NT2/D1 (cell line): ENCODE measurements around the gene UCKL1.

Experiments
- DNase-seq: peaks from one replicate; pipeline ENCODE4 v3.0.0-alpha.2; 2011; ENCODE audit warnings: low read depth, low spot score
- H3K27me3 ChIP-seq: 2 replicates; pipeline ENCODE4 v1.6.0; 2011; ENCODE audit warnings: mild to moderate bottlenecking; ENCODE audit not compliant: insufficient read length, insufficient read depth
- H3K36me3 ChIP-seq: 2 replicates; pipeline ENCODE4 v1.6.1; 2011; ENCODE audit warnings: mild to moderate bottlenecking, low read length, mixed read lengths; ENCODE audit not compliant: insufficient read depth, insufficient read length
- H3K4me1 ChIP-seq: 2 replicates; pipeline ENCODE4 v1.5.1; 2011; ENCODE audit not compliant: insufficient read depth, insufficient read length
- H3K4me3 ChIP-seq: 2 replicates; pipeline ENCODE4 v1.5.1; 2011; ENCODE audit warnings: low read depth; ENCODE audit not compliant: insufficient read length
- H3K9ac ChIP-seq: 2 replicates; pipeline ENCODE4 v1.6.0; 2011; ENCODE audit warnings: low read depth; ENCODE audit not compliant: insufficient read length
- H3K9me3 ChIP-seq: 2 replicates; pipeline ENCODE4 v1.5.1; 2011; ENCODE audit warnings: mild to moderate bottlenecking, low read length; ENCODE audit not compliant: insufficient read depth
- SUZ12 ChIP-seq: IDR thresholded peaks from 2 replicates; pipeline ENCODE4 v1.6.1; 2011; ENCODE audit not compliant: insufficient read length, insufficient read depth; ENCODE audit errors: extremely low read depth
- YY1 ChIP-seq: IDR thresholded peaks from 2 replicates; pipeline ENCODE4 v1.6.1; 2011; ENCODE audit not compliant: insufficient read length, insufficient read depth
- ZNF274 ChIP-seq: IDR thresholded peaks from 2 replicates; pipeline ENCODE4 v1.6.1; 2011; ENCODE audit warnings: mild to moderate bottlenecking, low read depth, low read length

Gene UCKL1

DNA sequence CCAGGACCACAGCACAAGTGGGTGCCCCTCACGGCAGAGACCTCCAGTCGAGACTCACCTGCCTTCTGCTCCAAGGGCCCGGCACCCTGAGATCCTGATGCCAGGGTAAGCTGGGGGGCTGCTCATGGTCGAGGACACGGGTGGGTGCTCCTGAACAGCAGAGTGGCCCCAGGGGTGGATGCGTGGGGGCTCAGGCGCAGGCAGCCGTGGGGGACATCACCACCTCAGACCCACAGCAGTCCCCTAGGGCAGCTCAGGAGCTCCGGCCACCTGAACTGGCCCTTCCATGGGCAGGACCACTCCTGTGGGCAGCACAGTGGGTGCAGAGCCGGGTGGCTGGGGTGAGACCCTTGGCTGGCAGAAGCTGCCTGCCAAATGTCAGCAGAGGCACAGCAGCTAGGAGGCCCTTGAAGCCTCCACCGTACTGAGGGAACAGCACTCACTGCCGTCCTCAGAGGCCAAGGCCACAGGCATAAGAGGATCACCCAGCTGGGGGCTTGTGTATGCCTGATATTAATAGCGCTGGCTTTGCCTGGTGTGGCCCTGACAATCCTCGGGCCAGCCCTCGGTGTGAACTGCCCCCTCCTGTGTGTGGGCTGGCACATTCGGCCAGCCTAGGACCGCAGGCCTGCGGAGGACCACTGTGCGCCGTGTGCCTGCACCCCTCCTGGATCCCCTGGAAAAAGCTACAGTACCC is 5.4 kb downstream of the UCKL1 start:
- no peak for TF ChIP-seq ZNF274
- no peak for TF ChIP-seq SUZ12
- no peak for TF ChIP-seq YY1
- peaks cover 52% of the 10 kb centered on the region for H3K4me1 ChIP-seq
- H3K27me3 ChIP-seq, result no peaks in the 10 kb centered on the region
- no peaks in the 10 kb centered on the region for H3K9me3 ChIP-seq
- peak overlapping the region; percentile 32 for H3K9ac ChIP-seq
- H3K36me3 ChIP-seq, result peaks cover 54% of the 10 kb centered on the region
- no peak for DNase-seq
- H3K4me3 ChIP-seq, result no peak overlapping the region

DNA sequence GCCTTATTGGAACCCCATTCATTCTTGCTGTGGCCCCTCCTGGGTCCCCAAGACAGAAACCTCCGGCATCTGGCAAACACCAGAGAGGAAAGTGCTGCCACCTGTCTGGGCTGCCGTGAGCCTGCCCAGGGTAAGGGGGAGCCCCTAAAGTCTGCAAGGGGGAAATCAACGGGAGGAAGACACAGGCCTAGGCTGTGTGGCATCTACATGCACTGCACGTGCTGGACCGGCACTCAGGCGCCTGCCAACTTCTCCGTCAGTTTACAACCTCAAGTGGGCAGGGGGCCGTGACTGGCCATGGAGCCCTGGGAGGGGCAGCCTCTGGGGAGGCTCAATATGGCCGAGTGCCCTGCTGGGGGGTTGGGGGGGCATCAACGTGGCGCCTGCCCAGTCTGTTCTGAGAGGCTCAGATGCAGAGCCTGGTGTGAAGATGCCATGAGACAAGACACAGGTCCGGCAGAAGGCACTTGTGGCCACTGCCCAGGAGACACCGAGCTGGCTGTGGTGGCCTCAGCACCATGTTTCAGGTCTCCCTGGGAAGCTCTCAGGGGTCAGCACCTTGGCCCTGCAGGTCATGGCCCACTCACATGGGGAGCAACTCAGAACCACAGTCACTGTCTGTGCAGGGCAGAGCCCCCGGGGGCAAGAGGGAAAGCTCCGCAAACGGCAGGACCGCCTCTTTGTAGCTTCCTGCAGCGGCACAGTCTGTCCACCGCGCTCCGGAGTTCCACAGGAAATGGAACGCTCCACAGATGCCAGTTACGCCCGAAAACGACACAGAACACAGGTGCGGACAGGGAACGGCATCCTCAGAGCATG is 8.4 kb downstream of the UCKL1 start:
- Histone ChIP-seq H3K9ac (no peak overlapping the region), H3K4me1 (peaks cover 47% of the 10 kb centered on the region)

DNA sequence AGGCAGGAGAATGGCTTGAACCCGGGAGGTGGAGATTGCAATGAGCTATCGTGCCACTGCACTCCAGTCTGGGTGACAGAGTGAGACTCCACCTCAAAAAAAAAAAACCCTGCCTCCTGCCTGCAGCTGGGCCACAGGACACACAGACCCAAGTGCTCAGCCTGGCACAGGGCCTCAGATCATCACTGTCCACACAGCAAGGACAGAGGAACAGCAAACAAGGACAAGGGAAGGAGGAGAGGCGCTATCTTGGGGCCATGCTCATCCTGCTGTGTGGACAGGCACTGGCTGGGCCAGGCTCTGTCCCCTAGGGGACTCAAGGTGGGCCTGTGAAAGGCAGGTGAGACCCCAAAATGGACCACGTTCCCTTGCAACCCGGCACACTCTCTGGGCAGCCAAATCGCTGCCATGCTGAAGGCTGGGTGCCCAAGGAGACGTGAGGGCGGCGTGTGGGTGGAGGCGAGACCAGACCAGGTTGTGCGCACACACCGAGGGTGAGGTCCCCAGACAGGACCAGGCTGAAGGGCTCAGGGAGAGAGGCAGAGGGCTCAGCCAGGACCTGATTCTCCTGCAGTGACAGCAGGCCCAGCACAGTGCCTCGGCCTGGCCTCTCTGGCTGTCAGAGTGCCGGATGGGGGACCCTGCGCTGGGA is 9.1 kb downstream of the UCKL1 start:
- peaks cover 42% of the 10 kb centered on the region for H3K4me1 ChIP-seq
- H3K9ac ChIP-seq, result no peak overlapping the region
- H3K9me3 ChIP-seq, result no peaks in the 10 kb centered on the region
- DNase-seq, result no peak
- TF ChIP-seq ZNF274 (no peak), SUZ12 (no peak), YY1 (no peak)
- H3K27me3 ChIP-seq, result no peaks in the 10 kb centered on the region
- H3K4me3 ChIP-seq, result no peak overlapping the region
- H3K36me3 ChIP-seq, result peaks cover 70% of the 10 kb centered on the region

More for the DNA sequence above, 8.4 kb downstream of the UCKL1 start:
- Histone ChIP-seq H3K4me3 (no peak overlapping the region), H3K36me3 (peaks cover 71% of the 10 kb centered on the region), H3K27me3 (no peaks in the 10 kb centered on the region), H3K9me3 (no peaks in the 10 kb centered on the region)
- DNase-seq, result no peak
- TF ChIP-seq YY1, result no peak
- no peak for TF ChIP-seq SUZ12
- TF ChIP-seq ZNF274, result no peak

DNA sequence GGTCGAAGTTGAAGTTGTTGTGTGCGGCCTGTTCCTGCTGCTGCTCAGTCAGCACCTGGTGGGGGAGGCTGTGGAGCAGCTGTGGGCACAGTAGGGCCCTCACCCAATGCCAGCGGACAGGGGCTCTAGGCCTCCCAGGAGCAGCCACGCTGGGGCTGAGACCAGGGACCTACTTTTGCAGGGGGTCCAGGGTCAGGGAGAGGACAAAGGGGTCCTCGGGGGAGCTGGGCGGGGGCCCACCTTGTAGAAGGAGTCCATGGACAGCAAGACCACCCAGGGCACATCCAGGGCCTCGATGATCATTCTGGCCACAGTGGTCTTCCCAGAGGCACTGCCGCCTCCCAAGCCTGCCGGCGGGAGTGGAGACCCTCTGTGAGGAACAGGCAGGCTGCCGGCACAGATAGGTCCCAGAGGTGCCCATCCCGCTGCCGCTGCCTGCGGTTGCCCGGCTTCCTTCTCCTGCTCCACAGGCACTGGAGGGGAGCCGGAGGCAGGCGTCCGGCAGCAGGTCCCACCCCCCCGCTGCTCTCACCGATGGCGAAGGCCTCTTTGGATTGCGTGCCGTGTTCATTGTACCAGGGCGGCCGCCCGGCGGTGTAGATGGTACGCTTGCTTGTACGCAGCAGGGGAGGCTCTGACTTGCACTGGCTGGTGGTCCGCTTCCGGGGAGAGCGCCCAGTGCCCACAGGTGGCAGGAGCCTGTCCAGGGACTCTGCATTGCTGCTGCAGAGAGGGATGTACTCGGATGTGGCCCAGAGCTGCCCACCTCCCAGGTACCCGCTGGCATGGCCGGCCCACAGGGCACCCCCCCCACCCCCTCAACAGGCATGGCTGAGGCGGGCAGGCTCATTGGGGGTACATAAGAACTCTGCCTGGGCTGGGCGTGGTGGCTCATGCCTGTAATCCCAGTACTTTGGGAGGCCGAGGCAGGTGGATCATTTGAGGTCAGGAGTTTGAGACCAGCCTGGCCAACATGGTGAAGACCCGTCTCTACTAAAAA is 10.0 kb downstream of the UCKL1 start:
- no peak for DNase-seq
- H3K36me3 ChIP-seq, result peaks cover 66% of the 10 kb centered on the region
- H3K9me3 ChIP-seq, result no peaks in the 10 kb centered on the region
- no peaks in the 10 kb centered on the region for H3K27me3 ChIP-seq
- no peak overlapping the region for H3K9ac ChIP-seq
- H3K4me1 ChIP-seq, result peaks cover 39% of the 10 kb centered on the region
- H3K4me3 ChIP-seq, result no peak overlapping the region
- TF ChIP-seq SUZ12 (no peak), ZNF274 (no peak), YY1 (no peak)

DNA sequence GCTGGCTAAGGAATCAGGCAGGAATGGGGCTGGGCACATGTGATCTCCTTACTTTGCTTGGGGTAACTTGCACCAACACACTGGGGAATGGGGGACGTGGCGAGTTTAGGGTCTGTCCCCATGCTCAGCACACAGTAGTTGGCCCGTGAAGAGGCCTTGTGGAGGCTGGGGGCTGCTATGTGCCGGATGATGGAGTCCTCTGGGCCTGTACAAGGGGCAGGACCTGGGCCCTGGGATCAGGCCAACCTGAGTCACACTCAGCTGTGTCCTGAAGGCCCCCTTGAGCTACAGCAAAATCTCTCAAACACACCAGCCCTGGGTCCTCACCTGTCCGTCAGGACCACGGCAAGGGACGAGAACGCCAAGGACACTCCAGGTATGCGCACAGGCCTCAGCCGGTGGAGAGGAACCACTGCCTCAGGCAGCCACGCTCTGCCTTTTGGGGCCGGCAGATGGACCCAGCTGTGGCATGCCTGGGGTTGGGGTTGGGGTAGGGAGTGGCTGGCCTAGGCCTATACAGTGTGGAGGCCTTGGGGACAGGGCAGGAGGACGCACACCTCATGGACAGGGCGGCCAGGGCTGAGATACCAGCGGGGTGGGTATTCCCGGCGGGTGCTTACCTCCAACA is 11.1 kb downstream of the UCKL1 start:
- Histone ChIP-seq H3K27me3 (no peaks in the 10 kb centered on the region), H3K36me3 (peaks cover 67% of the 10 kb centered on the region), H3K9ac (no peak overlapping the region)

More for the DNA sequence above, 11.1 kb downstream of the UCKL1 start:
- no peak overlapping the region for H3K4me3 ChIP-seq
- DNase-seq, result no peak
- TF ChIP-seq ZNF274 (no peak), YY1 (no peak), SUZ12 (no peak)
- peaks cover 37% of the 10 kb centered on the region for H3K4me1 ChIP-seq
- H3K9me3 ChIP-seq, result no peaks in the 10 kb centered on the region
